Stimulated activated CD4-positive, alpha-beta T cell treated with anti-CD3 and anti-CD28 coated beads, TNF-alpha, amount 100 ng/mL, for 48 hours (primary cell): ENCODE data around the gene FOXC1.

Experiments used
- DNase-seq, 3 donors: peaks; one replicate each; pipeline ENCODE4 v3.0.0-alpha.2; 2020; ENCODE audit warnings: low read depth in 3 of 3

Gene FOXC1

DNA sequence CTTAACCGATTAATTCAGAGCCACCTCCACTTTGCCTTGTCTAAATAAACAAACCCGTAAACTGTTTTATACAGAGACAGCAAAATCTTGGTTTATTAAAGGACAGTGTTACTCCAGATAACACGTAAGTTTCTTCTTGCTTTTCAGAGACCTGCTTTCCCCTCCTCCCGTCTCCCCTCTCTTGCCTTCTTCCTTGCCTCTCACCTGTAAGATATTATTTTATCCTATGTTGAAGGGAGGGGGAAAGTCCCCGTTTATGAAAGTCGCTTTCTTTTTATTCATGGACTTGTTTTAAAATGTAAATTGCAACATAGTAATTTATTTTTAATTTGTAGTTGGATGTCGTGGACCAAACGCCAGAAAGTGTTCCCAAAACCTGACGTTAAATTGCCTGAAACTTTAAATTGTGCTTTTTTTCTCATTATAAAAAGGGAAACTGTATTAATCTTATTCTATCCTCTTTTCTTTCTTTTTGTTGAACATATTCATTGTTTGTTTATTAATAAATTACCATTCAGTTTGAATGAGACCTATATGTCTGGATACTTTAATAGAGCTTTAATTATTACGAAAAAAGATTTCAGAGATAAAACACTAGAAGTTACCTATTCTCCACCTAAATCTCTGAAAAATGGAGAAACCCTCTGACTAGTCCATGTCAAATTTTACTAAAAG is 2.7 kb downstream of the FOXC1 start:
- DNase-seq, result no peak

DNA sequence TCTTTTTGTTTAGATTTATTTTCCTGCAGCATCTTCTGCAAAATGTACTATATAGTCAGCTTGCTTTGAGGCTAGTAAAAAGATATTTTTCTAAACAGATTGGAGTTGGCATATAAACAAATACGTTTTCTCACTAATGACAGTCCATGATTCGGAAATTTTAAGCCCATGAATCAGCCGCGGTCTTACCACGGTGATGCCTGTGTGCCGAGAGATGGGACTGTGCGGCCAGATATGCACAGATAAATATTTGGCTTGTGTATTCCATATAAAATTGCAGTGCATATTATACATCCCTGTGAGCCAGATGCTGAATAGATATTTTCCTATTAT is 3.2 kb downstream of the FOXC1 start:
- no peak for DNase-seq

DNA sequence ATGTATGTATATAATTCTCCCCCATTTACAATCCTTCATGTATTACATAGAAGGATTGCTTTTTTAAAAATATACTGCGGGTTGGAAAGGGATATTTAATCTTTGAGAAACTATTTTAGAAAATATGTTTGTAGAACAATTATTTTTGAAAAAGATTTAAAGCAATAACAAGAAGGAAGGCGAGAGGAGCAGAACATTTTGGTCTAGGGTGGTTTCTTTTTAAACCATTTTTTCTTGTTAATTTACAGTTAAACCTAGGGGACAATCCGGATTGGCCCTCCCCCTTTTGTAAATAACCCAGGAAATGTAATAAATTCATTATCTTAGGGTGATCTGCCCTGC is 3.6 kb downstream of the FOXC1 start:
- DNase-seq, result no peak

DNA sequence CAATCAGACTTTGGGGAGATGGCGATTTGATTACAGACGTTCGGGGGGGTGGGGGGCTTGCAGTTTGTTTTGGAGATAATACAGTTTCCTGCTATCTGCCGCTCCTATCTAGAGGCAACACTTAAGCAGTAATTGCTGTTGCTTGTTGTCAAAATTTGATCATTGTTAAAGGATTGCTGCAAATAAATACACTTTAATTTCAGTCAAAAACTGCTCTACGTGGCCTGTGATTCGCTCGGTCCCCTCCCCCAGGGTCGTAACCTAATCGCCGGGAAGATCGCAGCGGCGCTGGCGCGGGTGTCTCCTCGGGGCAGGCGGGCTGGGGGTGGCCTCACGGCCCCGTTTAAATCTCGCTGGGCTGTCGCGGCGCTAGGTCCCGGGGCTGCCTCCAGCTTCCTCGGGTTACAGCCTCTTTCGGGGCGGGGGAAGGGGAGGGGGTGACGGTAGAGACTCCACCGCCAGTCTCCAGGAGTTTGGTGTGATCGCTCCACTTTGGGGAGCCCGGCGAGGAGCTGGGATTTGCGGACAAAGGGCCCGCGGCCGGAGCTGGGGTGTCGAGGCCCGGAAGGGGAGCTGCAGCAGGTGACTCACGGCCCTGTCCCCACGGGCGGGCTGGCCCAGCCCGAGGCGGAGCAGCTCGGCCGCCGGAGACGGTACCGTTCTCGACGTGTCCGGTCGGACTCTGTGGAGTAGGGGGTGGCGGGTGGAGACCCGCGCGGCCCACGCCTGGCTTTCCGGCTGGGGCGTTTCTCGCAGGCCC is 4.2 kb downstream of the FOXC1 start:
- DNase-seq, result no peak

DNA sequence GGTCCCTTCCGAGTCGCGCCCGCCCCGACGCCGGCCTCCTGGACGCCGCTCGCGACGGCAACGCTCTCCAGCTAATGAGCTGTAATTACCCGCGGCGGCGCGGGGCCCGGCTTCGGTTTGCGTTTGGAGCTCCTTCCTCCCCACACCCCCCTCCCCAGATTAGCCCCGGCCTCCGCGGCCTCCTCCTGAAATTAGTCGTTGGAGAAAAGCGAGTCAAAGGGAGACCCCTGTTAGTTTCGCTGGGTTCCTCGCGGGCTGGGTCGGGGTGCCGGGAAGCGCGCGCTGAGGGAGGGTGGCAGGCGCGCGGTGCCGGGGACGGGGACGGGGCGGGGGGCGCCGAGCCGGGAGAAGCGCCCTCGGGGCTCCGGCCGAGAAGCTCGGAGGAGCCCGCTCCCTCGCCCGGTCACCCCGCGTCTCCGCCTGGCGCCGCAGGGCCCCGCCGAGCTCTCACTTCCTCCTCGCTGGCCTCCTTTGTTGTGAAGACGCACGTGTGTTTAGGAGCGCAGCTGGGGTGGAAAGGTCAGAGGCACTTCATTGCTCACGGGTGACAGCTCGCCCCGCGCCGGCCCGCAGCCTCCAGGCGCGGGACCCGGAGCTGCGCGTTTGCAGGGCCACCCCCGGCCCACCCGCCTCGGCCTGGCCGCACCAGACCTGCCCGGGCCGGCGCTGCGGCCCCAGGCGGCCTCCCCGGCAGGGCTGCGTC is 4.9 kb downstream of the FOXC1 start:
- DNase-seq, result no peak

DNA sequence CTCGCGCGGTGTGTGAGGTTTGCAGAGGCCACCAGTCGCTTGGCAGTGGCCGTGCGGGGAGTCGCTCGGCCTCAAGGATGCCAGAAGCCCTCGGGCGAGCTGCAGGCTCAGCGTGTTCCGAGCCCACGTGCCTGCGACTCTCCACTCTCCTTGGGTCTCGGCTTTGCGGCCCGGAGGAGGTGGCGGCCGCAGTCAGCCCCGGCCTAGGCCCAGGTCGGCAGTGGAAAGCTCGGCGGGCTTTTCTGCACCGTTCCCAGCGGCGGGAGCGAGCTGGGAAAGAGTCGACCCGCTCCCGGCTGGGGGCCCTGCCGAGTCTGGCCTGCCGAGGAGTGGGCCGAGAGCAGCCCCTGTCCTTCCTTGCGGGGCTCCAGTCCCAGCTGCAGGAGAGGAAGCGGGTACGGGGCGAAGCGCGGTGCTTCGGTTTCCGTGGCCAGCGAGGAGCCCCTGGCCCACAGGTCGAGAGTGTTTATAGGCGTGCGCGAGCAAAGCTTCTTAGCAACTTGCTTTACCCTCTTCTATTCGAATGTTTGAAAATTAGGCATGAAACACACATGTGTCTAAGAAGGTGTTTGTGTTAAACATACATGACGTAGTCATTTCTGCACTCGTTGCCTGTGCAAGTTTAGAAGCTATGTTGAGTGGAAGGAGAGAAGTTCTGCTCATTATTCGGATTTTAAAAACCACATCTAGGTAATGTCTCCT is 5.6 kb downstream of the FOXC1 start:
- DNase-seq, result no peak

DNA sequence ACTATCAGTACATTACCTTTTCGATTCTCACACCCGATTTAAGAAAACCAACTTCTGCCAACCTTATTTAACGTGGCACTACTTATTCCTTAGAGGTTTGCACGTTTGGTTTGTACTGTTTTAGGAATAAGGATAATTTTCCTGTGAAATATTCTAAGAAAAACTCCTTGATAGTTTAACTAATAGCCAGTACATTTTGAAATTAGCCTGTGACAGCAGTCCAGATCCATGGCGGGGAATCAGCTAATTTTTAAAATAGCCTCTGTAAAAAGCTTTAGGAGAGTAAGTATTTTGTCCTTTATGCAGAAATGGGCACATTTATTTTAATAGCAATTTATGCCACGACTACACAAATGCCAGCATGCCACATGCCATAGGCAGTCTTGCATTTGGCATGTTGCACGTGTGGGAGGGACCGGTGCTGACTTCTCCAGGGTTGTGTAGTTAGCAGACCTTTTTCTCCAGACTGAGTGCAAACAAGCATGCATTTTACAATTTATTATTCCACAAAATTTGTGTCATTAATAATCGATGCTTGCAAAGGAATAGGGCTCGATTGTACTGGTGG is 6.2 kb downstream of the FOXC1 start:
- DNase-seq, result no peak

DNA sequence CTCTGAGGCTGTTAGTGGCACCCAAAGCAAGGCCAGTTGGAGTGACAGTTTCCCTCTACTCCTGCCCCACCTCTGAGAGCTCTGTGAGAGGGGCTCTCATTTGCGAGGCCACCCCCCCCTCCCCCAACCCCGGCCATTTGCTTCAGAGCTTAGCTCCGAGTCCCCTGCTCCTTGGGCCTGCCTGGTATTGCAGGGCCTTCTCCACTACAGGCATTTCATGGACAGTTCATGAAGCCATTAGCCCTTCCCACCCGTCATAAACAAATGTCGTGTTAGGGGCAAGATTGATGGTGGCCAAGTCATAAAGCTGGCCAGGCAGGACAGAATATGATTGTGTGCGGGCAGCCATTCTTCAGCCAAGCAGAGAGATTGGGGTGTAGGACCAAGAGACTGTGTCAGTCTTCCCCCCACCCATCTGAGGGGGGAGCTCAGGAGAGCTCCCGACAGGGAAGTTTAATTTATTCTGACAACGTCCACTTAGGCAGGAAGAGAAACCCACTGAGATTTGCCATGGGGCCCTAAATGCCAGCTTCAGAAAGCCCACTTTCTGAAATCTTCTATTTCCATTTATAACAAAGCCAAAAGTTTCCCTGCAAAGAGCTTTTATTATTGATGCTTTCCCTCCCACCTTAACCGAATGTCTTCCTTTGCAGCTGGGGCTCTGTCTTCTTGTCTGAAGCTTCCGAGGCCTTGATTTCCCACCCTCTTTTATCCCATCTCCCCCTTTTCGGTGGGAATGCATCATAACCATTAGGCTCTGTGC is 7.2 kb downstream of the FOXC1 start:
- no peak for DNase-seq

DNA sequence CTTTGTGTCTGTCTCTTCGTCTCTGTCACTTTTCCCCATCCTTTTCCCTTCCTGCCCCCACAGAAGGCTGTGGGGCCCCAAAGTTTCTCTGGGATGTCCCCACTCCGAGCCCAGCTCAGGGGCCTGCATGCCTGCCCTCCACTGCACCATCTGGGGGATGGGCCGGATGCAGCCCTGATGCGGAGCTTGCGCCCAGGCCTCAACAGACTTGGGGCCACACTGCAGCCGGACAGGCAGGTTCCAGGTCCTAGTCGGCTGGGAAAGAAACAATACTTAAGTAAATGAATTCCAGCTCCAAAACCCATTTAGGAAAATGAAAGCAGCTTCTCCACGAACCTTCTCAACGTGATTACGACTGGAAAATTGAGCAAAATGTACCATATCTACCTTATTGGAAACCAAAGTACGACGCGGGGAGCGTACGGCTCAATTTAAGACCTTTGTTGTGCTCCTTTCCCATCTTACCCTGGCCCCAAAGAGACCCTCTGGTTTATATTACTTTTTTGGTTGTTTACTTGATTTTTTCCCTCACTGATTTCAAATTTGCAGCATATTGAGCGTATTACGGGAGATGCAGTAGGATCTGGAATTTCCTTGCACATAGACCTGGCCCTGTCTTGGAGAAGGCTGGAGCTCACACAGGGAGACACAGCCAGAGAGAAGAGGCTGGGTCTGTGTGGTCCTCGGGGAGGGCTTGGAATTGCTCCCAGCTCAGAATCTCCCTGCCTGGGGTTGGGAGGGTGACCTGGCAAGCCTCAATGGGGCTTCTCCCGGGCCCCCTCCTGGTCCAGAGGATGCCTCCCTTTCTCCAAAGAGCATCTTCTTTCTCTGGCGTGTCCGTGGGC is 8.0 kb downstream of the FOXC1 start:
- no peak for DNase-seq

DNA sequence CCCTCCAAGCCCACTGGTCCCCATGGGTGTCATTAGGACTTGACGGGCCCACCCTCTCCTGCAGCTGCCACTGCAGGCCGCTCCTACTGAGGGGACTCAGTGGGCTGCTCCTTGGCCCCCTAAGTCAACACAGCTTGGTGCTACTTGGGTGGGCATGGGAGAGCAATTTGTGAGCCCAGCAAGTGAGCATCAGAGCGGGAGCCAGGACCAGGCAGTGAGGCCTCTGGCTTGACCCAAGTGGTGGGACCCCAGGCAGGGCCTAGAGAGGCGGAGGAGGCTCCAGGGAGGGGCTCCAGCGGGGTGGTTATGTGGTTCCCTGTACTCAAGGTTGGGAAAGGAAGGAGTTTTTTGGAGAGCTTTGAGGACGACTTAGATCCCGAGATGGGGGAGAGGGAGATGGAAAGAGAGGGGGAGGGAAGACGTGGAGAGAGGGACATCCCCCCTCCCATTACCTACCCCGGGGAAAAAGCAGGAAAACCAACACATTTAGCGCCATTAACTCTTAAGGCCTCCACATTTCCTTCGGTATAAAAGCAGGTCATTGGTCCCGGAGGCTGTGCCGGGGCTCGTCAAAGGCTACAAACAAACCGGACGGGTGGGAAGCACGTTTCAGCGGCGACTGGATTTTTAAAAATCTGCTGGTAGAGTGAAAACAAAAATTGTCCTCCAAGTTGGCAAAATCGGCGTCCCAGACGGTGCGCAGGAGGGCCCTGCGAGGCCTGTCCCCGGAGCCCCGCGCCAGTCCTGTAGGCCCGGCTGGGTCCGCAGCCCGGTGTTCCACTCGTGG is 8.8 kb downstream of the FOXC1 start:
- DNase-seq, result no peak

DNA sequence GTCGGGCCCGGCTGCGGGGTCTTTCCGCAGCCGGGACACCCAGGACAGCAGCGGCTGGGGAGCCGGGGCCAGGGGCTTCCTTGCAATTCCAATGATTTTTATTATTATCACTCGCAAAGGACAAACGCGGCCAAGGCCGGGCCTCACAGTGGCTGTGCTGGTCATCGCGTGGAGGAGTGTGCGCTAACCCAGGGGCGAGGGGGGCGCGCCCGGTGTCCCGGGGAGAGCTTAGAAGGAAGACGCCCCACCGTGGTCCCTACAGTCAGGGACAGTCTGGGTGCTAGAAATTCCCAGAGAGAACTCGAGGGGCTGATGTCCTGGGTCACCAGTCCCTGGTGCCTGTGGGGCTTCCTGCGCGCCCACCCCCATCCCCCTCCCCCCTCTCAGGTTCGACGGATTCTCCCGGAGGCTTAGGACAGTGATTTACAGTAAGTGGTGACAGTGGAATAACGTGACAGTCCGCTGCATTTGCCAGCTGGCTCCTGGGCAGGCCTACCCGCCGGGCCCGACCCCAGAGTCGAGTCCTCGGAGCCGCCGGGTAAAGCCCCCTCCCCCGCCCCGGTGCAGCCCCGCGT is 9.5 kb downstream of the FOXC1 start:
- DNase-seq, result no peak

DNA sequence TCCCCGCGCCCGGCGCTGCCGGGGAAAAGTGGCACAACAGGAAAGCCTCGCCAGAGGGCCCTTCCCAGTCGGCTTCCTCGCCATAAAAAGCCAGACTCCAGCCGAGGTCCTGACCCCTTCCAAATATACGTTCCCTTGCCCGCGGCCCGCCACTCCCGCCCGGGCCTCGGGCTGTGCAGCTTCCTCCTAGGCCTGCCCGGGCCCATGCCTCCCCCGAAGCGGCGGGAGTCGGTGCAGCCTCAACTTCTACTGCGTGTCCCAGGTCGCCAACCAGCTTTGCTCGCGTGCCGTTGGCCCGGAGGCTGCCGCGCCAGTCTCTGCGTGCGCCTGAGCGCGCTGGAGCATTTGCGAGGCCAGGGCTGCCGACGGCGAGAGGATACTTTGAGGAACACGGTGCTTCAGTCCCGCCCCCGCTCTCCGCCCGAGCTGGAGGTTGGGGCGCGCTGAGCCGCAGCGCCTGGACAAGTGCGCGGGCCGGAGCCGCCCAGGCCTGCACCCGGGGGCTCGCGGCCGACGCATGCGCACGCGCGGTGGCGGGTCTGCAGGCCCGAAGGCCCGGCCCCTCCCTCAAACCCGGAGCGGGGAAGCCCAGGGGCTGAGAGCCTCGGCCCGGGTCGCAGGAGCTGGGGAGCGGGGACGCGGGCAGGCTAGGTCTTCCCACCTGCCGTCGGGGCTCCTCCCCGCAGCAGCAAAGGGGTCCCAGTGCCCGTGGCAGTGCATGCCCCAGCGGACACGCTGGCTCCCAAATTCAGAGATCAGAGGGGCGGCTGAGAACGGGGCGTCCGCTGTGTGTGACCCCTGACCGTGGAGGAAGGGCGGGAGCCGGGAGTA is 10.2 kb downstream of the FOXC1 start:
- DNase-seq, result no peak

DNA sequence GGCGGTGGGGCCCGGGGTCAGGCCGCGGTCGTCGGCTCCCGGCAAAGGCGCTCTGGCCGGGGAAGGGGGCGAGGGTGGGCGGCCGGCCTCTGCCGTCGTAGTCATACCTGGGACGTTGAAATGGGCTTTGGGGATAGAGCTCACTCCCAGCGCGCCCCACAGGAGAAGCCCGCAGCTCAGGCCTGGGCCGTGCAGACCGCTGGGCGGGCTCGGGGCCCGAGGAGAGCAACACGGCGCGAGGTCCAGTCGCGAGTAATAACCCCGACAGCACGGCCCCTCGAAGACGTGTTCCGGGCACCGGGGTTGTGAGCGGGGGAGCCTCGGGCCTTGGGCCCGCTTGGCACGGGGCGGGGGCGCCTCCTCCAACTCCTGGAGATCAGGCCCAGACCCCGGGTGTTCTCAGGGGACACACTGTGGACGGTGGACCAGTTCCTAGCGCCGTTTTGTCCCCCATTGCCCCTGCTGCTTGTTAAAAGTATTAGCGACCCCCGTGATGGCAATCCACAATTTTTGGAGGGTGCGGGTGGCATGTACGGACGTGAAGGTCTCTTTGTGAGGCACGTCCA is 10.9 kb downstream of the FOXC1 start:
- no peak for DNase-seq

DNA sequence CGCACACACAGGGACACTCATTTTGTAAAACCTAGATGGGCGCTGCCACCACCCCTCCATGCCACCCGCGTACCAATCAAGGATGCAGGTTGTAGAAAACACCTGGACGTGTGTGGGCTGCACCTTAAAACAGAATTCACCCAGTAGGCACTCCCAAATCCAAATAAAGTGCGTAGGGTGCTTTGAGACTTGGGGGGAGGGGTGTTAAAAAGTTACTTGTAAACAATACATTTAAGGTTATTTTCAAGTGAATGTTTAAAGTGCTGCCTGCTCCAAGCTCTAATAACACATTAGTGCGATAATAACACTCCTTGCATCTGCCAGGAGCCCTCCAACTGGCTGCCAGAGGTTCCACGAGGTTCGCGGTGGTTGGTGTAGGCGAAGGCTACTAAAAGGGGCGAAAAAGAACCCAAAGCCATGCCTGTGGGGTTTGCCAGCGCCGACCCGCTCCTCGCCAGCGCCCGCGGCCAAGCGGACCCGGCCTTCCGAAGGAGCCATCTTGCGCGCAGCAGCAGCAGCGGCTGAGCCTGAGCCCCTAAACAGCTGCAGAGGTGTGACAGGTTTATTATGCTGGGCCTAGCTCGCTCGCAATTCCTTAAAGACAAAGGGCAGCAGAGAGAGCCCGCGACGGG is 11.5 kb downstream of the FOXC1 start:
- DNase-seq, result no peak

DNA sequence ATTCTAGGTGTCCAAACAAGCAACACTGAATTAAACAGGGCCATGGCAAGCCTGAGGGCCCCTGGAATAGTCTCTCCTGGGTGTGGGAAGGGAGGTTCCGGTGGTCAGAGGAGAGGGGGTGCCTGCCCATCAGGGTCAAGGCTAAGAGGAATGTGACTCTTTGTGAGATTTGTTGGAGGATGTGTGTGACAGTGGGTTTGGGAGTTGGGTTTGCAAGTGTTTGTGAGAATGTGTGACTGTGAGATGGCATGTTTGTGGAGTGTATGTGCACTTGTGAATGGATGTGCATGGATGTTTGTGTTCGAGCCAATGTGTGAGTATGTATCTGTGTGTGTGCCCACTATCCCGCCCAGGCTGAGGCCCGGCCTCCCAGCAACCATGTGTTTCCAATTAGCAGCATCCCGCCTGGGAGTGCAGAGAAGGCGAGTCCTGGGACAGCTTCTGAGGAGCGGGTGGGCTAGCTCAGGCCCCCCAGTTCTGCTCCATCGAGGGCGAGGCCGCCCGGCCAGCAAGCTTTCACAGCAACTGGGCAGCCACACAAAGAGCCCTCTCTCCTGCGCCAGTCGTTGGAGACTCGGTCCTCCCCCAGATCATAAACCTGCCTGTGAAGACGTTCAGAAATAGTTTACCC is 12.6 kb downstream of the FOXC1 start:
- DNase-seq, result no peak

DNA sequence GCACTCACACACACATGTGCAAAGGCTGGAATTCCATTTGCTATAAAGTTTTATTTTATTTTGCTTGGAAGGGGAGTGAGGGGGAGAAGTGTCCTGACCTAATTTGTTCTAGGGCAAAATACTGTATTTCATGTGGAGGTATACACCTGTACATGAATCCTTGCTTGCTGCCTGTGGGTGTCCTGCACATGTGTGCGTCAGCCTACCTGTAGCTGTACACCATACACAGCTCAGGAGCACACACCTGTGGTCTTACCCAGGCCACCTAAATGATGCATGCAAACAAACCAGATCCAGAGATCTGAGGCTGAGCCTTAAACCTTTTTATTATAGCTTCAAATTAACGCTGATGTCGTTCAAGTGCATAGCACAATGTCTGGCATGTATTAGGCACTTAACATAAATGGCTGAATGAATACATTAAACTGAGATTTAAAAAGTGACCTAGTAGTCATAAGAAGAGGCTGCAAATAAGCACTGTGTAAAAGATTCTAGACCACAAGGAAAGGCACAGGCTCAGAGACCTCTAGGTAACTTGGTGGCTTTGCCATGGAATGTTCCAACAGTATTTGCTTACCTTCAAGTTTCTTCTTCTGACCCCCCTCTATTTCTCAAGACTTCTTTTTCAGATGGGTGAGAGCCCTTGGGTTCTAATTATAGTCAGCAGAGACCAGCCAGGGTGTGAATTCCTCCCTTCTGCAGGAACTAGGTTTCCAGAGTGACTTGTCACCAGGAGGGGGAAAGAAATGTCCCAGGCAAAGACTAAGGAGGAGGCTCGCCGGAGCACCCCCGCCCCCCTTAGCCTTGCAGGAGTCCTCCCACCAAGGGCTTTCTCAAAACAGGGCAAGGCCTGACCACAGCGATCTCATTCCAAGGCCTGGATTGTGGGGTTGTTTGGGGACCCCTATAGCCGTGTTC is 13.4 kb downstream of the FOXC1 start:
- no peak for DNase-seq
